GM23338 (cell line): ENCODE results near the gene ST3GAL4. TPM values are rescaled to one million over a fixed set of nuclear protein-coding genes. Genes with fewer than 3 reads are reported as not detected.
A peak's percentile ranks its signal among the peaks of the same experiment; 100 is the strongest.

Source experiments
- ATAC-seq: fragments of 200-7000 bp; cut with Tn5 transposase; 3 replicates; pipeline ENCODE4 v1.9.1; 2020
- DNase-seq: peaks from one replicate; pipeline ENCODE4 v3.0.0-alpha.2; 2015; ENCODE audit warnings: low spot score
- H2AFZ ChIP-seq: fragments of 200-600 bp; sonication (generic); 2 replicates; pipeline ENCODE4 v1.8.0; 2016; ENCODE audit warnings: antibody characterized with exemption, mild to moderate bottlenecking, moderate library complexity
- H3F3A ChIP-seq: fragments of 200-600 bp; sonication (generic); replicated peaks from 2 replicates; pipeline ENCODE4 v1.8.0; 2017; ENCODE audit warnings: antibody characterized with exemption, mixed run types, low read depth
- H3K27ac ChIP-seq: fragments of 200-600 bp; sonication (generic); 2 replicates; pipeline ENCODE4 v1.6.1; 2016; ENCODE audit warnings: low read depth
- H3K27me3 ChIP-seq: fragments of 200-600 bp; sonication (generic); 2 replicates; pipeline ENCODE4 v1.8.0; 2016; ENCODE audit warnings: mild to moderate bottlenecking, mixed run types, moderate library complexity; ENCODE audit not compliant: insufficient read depth
- H3K36me3 ChIP-seq: fragments of 200-600 bp; sonication (generic); 2 replicates; pipeline ENCODE4 v1.8.0; 2016; ENCODE audit warnings: mild to moderate bottlenecking; ENCODE audit not compliant: insufficient read depth
- H3K4me1 ChIP-seq: fragments of 200-600 bp; sonication (generic); 2 replicates; pipeline ENCODE4 v1.8.0; 2016; ENCODE audit warnings: mild to moderate bottlenecking, moderate library complexity; ENCODE audit not compliant: insufficient read depth
- H3K4me2 ChIP-seq: fragments of 200-600 bp; sonication (generic); 2 replicates; pipeline ENCODE4 v1.7.1; 2017; ENCODE audit warnings: mixed run types
- H3K4me3 ChIP-seq: fragments of 200-600 bp; sonication (generic); 2 replicates; pipeline ENCODE4 v1.6.1; 2016; ENCODE audit warnings: mixed run types
- H3K79me2 ChIP-seq: fragments of 200-600 bp; sonication (generic); replicated peaks from 2 replicates; pipeline ENCODE4 v1.8.0; 2017; ENCODE audit warnings: mild to moderate bottlenecking; ENCODE audit not compliant: insufficient read depth
- H3K9me2 ChIP-seq: fragments of 200-600 bp; sonication (generic); 2 replicates; pipeline ENCODE4 v1.8.0; 2017; ENCODE audit not compliant: insufficient read depth
- H4K20me1 ChIP-seq: fragments of 200-600 bp; sonication (generic); replicated peaks from 2 replicates; pipeline ENCODE4 v1.8.0; 2017; ENCODE audit warnings: mild to moderate bottlenecking; ENCODE audit not compliant: insufficient read depth
- H3K27ac Mint-ChIP-seq: 2 replicates; pipeline ENCODE4 v1.8.0; 2020; ENCODE audit warnings: inconsistent platforms, mild to moderate bottlenecking, moderate library complexity, mixed read lengths
- H3K27me3 Mint-ChIP-seq: 3 replicates; pipeline ENCODE4 v1.8.0; 2022; ENCODE audit warnings: low read depth, mild to moderate bottlenecking, moderate library complexity, mixed read lengths, inconsistent platforms; ENCODE audit not compliant: insufficient read depth, poor library complexity
- H3K36me3 Mint-ChIP-seq: 3 replicates; pipeline ENCODE4 v1.8.0; 2021; ENCODE audit warnings: low read depth, mild to moderate bottlenecking, inconsistent platforms, moderate library complexity, mixed read lengths
- H3K4me1 Mint-ChIP-seq: 3 replicates; pipeline ENCODE4 v1.8.0; 2020; ENCODE audit warnings: mild to moderate bottlenecking, inconsistent platforms, mixed read lengths
- H3K4me3 Mint-ChIP-seq: 3 replicates; pipeline ENCODE4 v1.8.0; 2021; ENCODE audit warnings: moderate library complexity, mild to moderate bottlenecking, inconsistent platforms, mixed read lengths
- H3K9me3 Mint-ChIP-seq: 3 replicates; pipeline ENCODE4 v1.8.0; 2020; ENCODE audit warnings: moderate library complexity, mild to moderate bottlenecking, inconsistent platforms, mixed read lengths
- CREB1 ChIP-seq: fragments of 250-450 bp; sonication (Bioruptor Pico); IDR thresholded peaks from 2 replicates; pipeline ENCODE4 v1.5.0; 2020; ENCODE audit warnings: low read depth, mild to moderate bottlenecking, moderate library complexity
- EZH2 ChIP-seq: fragments of 200-600 bp; sonication (generic); IDR thresholded peaks from one replicate; pipeline ENCODE4 v1.8.0; 2017; ENCODE audit warnings: antibody characterized with exemption, mild to moderate bottlenecking, low read depth; ENCODE audit not compliant: unreplicated experiment
- EZH2phosphoT487 ChIP-seq: fragments of 200-600 bp; sonication (generic); IDR thresholded peaks from one replicate; pipeline ENCODE4 v1.8.1; 2018; ENCODE audit warnings: antibody characterized with exemption; ENCODE audit not compliant: unreplicated experiment
- POLR2AphosphoS5 ChIP-seq: IDR thresholded peaks from 2 replicates; pipeline ENCODE4 v1.6.1; 2016; ENCODE audit warnings: antibody characterized with exemption, low read depth
- STAT1 ChIP-seq: IDR thresholded peaks from one replicate; pipeline ENCODE4 v1.6.1; 2016; ENCODE audit warnings: antibody characterized with exemption; ENCODE audit not compliant: unreplicated experiment
- ZNF114 ChIP-seq: fragments of 250-450 bp; sonication (Bioruptor Pico); IDR thresholded peaks from 2 replicates; pipeline ENCODE4 v1.5.0; 2020; ENCODE audit warnings: mild to moderate bottlenecking, moderate library complexity
- ZNF331 ChIP-seq: fragments of 250-450 bp; sonication (Bioruptor Pico); IDR thresholded peaks from 2 replicates; pipeline ENCODE4 v1.5.0; 2020; ENCODE audit warnings: low read depth, mild to moderate bottlenecking, moderate library complexity
- polyA plus RNA-seq: library from polyadenylated mRNA; unstranded; fragments of >200 nt; fragmentation: Nextera tagmentation; extraction: Ambion mirVana; gene quantifications from 2 replicates; pipeline ENCODE4 v1.2.1, GENCODE V29; 2016
- total RNA-seq: library from RNA; depleted of rRNA; stranded (reverse); fragments of >200 nt; shearing (Covaris generic); gene quantifications from 2 replicates; pipeline ENCODE4 v1.2.3, GENCODE V29; 2014
- TF ChIP-seq, protein P1 (sequence below): fragments of 250-450 bp; sonication (Bioruptor Pico); IDR thresholded peaks from 2 replicates; pipeline ENCODE4 v1.5.0; 2020; ENCODE audit warnings: mild to moderate bottlenecking, moderate library complexity
- TF ChIP-seq, protein P2 (sequence below): IDR thresholded peaks from one replicate; pipeline ENCODE4 v1.6.1; 2018; ENCODE audit warnings: antibody characterized with exemption; ENCODE audit not compliant: unreplicated experiment

Gene ST3GAL4
- total and polyA plus RNA-seq, 2 experiments from 2014 or later, result 10.1 to 28.0 TPM

DNA sequence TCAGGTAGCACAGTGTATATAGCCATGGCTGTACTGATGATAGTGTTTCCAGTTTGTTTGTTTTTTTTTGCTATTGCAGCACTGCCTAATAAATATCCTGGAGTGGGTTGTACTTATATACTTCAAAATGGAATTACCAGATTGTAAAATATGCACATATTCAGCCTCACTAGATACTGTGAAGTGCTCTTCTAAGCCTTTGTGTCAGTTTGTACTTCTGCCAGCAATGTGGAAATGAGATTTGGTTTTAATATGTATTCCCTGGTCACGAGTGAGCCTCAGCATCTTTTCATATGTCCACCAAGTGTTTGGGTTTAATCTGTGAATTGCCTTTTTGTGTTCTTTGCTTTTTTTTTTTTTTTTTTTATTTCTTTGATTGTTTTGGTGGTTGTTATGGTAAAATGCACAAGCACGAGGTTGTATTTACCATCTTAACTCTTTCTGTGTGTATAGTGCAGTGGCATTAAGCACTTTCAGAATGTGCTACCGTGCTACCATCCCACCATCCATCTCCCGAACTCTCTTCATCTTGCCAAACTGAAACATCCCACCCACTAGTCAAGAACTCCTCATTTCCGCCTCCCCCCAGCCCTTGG is 34.9 kb downstream of the ST3GAL4 start:
- DNase-seq, result no peak
- no peaks in the 10 kb centered on the region for H3F3A ChIP-seq
- H3K4me2 ChIP-seq, result no peak overlapping the region
- H3K79me2 ChIP-seq, result peaks cover 27% of the 10 kb centered on the region
- TF ChIP-seq POLR2AphosphoS5, result no peak
- no peak for TF ChIP-seq EZH2phosphoT487
- no peak for TF ChIP-seq ZNF114 (CRISPR knock-in tag)
- TF ChIP-seq CREB1 (CRISPR knock-in tag), result no peak
- H3K27ac Mint-ChIP-seq, result no peak overlapping the region
- no peaks in the 10 kb centered on the region; the same call in 2 of the 3 replicates for H3K9me3 Mint-ChIP-seq
- H3K27ac ChIP-seq, result no peak overlapping the region
- no peak overlapping the region for H2AFZ ChIP-seq
- no peaks in the 10 kb centered on the region for H3K36me3 ChIP-seq
- H3K4me3 Mint-ChIP-seq, result no peak overlapping the region
- peaks cover 6% of the 10 kb centered on the region; the same call in 1 of the 2 replicates for H3K4me1 ChIP-seq
- no peaks in the 10 kb centered on the region for H3K9me2 ChIP-seq
- H3K4me3 ChIP-seq, result no peak overlapping the region
- 0 out of 2 replicates have a peak, but pooled peaks cover 5% of the 10 kb centered on the region for H4K20me1 ChIP-seq
- ATAC-seq, result no peak
- H3K36me3 Mint-ChIP-seq, result no peaks in the 10 kb centered on the region
- H3K4me1 Mint-ChIP-seq, result peaks cover 36% of the 10 kb centered on the region
- H3K27me3 Mint-ChIP-seq, result peaks cover 11% of the 10 kb centered on the region
- no peaks in the 10 kb centered on the region for H3K27me3 ChIP-seq

DNA sequence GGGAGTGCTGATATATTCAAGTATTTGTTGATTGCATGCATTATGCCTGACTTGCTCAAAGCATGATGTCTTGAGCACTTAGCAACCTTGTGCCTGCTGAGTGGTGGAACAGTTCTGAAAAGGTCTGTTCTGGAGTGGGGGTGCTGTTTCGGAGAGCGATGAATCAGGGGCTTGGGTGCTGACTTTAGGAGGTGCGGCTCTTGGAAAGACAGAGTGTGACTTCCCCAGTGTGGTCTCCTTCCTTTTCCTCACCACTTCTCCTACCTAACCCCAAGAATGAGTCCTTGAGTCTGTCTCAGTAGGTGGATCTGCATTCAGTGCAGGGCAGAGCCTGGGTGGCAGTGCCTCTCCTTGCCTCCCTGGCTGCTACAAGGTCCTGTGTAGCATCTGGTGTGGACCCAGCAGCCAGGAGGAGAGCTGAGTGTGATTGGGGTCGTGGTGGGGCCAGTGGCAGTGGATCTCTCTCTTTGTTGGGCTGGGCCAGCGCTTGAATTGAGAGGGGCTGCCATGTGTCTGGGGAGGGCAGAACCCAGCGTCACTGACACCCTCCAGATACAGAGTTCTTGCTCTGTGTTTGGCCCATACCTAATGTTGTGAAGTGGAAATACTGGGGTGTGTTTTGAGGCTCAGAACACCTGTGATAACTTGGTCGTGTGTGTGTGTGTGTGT is 35.9 kb downstream of the ST3GAL4 start:
- Histone ChIP-seq H2AFZ (no peak overlapping the region), H3K27ac (0 out of 2 replicates have a peak overlapping the region, but pooled peaks have one; percentile 45), H3F3A (no peaks in the 10 kb centered on the region), H3K4me2 (no peak overlapping the region), H3K4me1 (peaks cover 6% of the 10 kb centered on the region; the same call in 1 of the 2 replicates), H3K36me3 (no peaks in the 10 kb centered on the region), H3K27me3 (no peaks in the 10 kb centered on the region), H3K9me2 (no peaks in the 10 kb centered on the region), H3K79me2 (peaks cover 27% of the 10 kb centered on the region), H3K4me3 (no peak overlapping the region), H4K20me1 (0 out of 2 replicates have a peak, but pooled peaks cover 5% of the 10 kb centered on the region)
- DNase-seq (no peak), ATAC-seq (peak; percentile 27; the same call in 2 of the 3 replicates)
- Mint-ChIP-seq H3K4me3 (no peak overlapping the region), H3K27ac (peak overlapping the region; percentile 21; the same call in 1 of the 2 replicates), H3K9me3 (no peaks in the 10 kb centered on the region), H3K4me1 (peaks cover 29% of the 10 kb centered on the region), H3K27me3 (peaks cover 7% of the 10 kb centered on the region), H3K36me3 (no peaks in the 10 kb centered on the region)
- no peak for TF ChIP-seq EZH2phosphoT487
- TF ChIP-seq EZH2, result no peak
- TF ChIP-seq, protein P1, sequence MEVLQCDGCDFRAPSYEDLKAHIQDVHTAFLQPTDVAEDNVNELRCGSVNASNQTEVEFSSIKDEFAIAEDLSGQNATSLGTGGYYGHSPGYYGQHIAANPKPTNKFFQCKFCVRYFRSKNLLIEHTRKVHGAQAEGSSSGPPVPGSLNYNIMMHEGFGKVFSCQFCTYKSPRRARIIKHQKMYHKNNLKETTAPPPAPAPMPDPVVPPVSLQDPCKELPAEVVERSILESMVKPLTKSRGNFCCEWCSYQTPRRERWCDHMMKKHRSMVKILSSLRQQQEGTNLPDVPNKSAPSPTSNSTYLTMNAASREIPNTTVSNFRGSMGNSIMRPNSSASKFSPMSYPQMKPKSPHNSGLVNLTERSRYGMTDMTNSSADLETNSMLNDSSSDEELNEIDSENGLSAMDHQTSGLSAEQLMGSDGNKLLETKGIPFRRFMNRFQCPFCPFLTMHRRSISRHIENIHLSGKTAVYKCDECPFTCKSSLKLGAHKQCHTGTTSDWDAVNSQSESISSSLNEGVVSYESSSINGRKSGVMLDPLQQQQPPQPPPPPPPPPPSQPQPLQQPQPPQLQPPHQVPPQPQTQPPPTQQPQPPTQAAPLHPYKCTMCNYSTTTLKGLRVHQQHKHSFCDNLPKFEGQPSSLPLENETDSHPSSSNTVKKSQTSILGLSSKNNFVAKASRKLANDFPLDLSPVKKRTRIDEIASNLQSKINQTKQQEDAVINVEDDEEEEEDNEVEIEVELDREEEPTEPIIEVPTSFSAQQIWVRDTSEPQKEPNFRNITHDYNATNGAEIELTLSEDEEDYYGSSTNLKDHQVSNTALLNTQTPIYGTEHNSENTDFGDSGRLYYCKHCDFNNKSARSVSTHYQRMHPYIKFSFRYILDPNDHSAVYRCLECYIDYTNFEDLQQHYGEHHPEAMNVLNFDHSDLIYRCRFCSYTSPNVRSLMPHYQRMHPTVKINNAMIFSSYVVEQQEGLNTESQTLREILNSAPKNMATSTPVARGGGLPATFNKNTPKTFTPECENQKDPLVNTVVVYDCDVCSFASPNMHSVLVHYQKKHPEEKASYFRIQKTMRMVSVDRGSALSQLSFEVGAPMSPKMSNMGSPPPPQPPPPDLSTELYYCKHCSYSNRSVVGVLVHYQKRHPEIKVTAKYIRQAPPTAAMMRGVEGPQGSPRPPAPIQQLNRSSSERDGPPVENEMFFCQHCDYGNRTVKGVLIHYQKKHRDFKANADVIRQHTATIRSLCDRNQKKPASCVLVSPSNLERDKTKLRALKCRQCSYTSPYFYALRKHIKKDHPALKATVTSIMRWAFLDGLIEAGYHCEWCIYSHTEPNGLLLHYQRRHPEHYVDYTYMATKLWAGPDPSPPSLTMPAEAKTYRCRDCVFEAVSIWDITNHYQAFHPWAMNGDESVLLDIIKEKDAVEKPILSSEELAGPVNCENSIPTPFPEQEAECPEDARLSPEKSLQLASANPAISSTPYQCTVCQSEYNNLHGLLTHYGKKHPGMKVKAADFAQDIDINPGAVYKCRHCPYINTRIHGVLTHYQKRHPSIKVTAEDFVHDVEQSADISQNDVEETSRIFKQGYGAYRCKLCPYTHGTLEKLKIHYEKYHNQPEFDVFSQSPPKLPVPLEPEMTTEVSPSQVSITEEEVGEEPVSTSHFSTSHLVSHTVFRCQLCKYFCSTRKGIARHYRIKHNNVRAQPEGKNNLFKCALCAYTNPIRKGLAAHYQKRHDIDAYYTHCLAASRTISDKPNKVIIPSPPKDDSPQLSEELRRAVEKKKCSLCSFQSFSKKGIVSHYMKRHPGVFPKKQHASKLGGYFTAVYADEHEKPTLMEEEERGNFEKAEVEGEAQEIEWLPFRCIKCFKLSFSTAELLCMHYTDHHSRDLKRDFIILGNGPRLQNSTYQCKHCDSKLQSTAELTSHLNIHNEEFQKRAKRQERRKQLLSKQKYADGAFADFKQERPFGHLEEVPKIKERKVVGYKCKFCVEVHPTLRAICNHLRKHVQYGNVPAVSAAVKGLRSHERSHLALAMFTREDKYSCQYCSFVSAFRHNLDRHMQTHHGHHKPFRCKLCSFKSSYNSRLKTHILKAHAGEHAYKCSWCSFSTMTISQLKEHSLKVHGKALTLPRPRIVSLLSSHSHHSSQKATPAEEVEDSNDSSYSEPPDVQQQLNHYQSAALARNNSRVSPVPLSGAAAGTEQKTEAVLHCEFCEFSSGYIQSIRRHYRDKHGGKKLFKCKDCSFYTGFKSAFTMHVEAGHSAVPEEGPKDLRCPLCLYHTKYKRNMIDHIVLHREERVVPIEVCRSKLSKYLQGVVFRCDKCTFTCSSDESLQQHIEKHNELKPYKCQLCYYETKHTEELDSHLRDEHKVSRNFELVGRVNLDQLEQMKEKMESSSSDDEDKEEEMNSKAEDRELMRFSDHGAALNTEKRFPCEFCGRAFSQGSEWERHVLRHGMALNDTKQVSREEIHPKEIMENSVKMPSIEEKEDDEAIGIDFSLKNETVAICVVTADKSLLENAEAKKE, result no peak
- TF ChIP-seq STAT1, result no peak
- no peak for TF ChIP-seq ZNF331
- TF ChIP-seq, protein P2, sequence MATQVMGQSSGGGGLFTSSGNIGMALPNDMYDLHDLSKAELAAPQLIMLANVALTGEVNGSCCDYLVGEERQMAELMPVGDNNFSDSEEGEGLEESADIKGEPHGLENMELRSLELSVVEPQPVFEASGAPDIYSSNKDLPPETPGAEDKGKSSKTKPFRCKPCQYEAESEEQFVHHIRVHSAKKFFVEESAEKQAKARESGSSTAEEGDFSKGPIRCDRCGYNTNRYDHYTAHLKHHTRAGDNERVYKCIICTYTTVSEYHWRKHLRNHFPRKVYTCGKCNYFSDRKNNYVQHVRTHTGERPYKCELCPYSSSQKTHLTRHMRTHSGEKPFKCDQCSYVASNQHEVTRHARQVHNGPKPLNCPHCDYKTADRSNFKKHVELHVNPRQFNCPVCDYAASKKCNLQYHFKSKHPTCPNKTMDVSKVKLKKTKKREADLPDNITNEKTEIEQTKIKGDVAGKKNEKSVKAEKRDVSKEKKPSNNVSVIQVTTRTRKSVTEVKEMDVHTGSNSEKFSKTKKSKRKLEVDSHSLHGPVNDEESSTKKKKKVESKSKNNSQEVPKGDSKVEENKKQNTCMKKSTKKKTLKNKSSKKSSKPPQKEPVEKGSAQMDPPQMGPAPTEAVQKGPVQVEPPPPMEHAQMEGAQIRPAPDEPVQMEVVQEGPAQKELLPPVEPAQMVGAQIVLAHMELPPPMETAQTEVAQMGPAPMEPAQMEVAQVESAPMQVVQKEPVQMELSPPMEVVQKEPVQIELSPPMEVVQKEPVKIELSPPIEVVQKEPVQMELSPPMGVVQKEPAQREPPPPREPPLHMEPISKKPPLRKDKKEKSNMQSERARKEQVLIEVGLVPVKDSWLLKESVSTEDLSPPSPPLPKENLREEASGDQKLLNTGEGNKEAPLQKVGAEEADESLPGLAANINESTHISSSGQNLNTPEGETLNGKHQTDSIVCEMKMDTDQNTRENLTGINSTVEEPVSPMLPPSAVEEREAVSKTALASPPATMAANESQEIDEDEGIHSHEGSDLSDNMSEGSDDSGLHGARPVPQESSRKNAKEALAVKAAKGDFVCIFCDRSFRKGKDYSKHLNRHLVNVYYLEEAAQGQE, result no peak
